ENCODE data around the gene FOXO1. TPM values are rescaled to one million over a fixed set of nuclear protein-coding genes. Genes with fewer than 3 reads are reported as not detected.

The FOXO1 gene
- total and polyA plus RNA-seq, 9 of the 15 experiments (the other 6 are each of a cell fraction or from before 2014, with no cell fraction given), result 0.04 to 0.73 (median 0.20) TPM

DNA sequence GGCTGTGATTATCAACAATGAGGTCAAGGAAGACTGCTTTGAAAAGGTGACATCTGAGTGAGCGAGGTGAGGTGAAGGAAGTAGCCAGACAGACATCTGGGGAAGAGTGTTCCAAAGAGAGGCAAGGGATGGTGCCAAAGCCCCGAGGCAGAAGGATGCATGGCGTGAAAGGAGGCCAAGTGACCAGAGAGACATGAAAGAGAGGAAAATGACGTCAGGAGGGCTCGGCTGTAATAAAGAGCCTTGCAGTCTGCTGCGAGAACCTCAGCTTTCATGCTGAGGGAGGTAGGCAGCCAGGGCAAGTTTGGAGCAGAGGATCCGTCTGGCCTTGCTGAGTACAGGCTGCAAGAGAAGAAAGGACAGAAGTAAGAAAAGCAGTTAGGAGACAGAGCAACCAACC lies 50.8 kb downstream of the FOXO1 start:
- ATAC-seq, result no peak
- no peak overlapping the region for H2AFZ ChIP-seq (ENCODE audit: low read depth, low read length)
- ChIA-PET CTCF (ENCODE audit: low intra/inter-chr PET ratio) (no interaction called here), POLR2A (no interaction called here)
- H4K20me1 ChIP-seq (replicated peaks; ENCODE audit: control insufficient read depth, insufficient read depth, low read length), result no peaks in the 10 kb centered on the region
- H3K79me2 ChIP-seq (ENCODE audit: control insufficient read depth, insufficient read depth, low read length), result no peaks in the 10 kb centered on the region
- DNase-seq (ENCODE audit: extremely low read depth in 1 of 4, low spot score in 3 of 4), result no peak
- no peak overlapping the region for H3K4me3 ChIP-seq
- H3K4me1 ChIP-seq (replicated peaks in 1 of 2; ENCODE audit: control insufficient read depth in 2 of 2, insufficient read depth in 2 of 2, low read length in 2 of 2), result no peaks in the 10 kb centered on the region; a peak in 1 of 5 replicates
- H3K27ac ChIP-seq (ENCODE audit: extremely low read depth, low read depth, low read length), result no peak overlapping the region
- WGBS (ENCODE audit: insufficient coverage, low coverage, missing lambda C conversion rate), result 0% methylated on average over 7 of the region's 7 CpGs
- no peaks in the 10 kb centered on the region for H3K36me3 ChIP-seq (ENCODE audit: control insufficient read depth, insufficient read depth, low read length)
- intact Hi-C loops (cut with micrococcal nuclease), result no loop called here
- H3K4me2 ChIP-seq (ENCODE audit: insufficient read depth, low read length), result no peak overlapping the region
- no peak overlapping the region for H3K9ac ChIP-seq (ENCODE audit: insufficient read depth in 1 of 2, low read depth in 2 of 2, low read length in 2 of 2)
- no peaks in the 10 kb centered on the region for H3K9me3 ChIP-seq (replicated peaks; ENCODE audit: control insufficient read depth, insufficient read depth, low read depth, low read length)
- H3K9me1 ChIP-seq (ENCODE audit: control insufficient read depth, insufficient read depth, low read length), result no peaks in the 10 kb centered on the region
- in situ Hi-C loops (cut with MboI), result no loop called here
- FAIRE-seq, result no peak
- BruUV-seq (replicated peaks), result no TSS peak
- H3K27me3 ChIP-seq (ENCODE audit: control insufficient read depth in 2 of 2, insufficient read depth in 2 of 2, low read length in 2 of 2), result peaks cover 14 to 17% of the 10 kb centered on the region in 2 experiments
- TF ChIP-seq FOXP1 (CRISPR knock-in tag; IDR thresholded peaks at IDR 0.05) (no peak), RNF219 (CRISPR knock-in tag; IDR thresholded peaks at IDR 0.05) (no peak), CBX3 (IDR thresholded peaks at IDR 0.05; ENCODE audit: borderline replicate concordance in 1 of 2, low read length in 2 of 2) (no peak), BRD4 (IDR thresholded peaks at IDR 0.05) (no peak), STAG1 (CRISPR knock-in tag; IDR thresholded peaks at IDR 0.05; ENCODE audit: borderline replicate concordance) (no peak), TGIF2 (CRISPR knock-in tag; IDR thresholded peaks at IDR 0.05) (no peak), ADNP (tag; IDR thresholded peaks at IDR 0.05) (no peak), EZH2 (IDR thresholded peaks at IDR 0.05; ENCODE audit: borderline replicate concordance, low read depth, low read length) (no peak), DIDO1 (tag; IDR thresholded peaks at IDR 0.05; ENCODE audit: low read depth) (no peak)
- TF ChIP-seq, protein P1, sequence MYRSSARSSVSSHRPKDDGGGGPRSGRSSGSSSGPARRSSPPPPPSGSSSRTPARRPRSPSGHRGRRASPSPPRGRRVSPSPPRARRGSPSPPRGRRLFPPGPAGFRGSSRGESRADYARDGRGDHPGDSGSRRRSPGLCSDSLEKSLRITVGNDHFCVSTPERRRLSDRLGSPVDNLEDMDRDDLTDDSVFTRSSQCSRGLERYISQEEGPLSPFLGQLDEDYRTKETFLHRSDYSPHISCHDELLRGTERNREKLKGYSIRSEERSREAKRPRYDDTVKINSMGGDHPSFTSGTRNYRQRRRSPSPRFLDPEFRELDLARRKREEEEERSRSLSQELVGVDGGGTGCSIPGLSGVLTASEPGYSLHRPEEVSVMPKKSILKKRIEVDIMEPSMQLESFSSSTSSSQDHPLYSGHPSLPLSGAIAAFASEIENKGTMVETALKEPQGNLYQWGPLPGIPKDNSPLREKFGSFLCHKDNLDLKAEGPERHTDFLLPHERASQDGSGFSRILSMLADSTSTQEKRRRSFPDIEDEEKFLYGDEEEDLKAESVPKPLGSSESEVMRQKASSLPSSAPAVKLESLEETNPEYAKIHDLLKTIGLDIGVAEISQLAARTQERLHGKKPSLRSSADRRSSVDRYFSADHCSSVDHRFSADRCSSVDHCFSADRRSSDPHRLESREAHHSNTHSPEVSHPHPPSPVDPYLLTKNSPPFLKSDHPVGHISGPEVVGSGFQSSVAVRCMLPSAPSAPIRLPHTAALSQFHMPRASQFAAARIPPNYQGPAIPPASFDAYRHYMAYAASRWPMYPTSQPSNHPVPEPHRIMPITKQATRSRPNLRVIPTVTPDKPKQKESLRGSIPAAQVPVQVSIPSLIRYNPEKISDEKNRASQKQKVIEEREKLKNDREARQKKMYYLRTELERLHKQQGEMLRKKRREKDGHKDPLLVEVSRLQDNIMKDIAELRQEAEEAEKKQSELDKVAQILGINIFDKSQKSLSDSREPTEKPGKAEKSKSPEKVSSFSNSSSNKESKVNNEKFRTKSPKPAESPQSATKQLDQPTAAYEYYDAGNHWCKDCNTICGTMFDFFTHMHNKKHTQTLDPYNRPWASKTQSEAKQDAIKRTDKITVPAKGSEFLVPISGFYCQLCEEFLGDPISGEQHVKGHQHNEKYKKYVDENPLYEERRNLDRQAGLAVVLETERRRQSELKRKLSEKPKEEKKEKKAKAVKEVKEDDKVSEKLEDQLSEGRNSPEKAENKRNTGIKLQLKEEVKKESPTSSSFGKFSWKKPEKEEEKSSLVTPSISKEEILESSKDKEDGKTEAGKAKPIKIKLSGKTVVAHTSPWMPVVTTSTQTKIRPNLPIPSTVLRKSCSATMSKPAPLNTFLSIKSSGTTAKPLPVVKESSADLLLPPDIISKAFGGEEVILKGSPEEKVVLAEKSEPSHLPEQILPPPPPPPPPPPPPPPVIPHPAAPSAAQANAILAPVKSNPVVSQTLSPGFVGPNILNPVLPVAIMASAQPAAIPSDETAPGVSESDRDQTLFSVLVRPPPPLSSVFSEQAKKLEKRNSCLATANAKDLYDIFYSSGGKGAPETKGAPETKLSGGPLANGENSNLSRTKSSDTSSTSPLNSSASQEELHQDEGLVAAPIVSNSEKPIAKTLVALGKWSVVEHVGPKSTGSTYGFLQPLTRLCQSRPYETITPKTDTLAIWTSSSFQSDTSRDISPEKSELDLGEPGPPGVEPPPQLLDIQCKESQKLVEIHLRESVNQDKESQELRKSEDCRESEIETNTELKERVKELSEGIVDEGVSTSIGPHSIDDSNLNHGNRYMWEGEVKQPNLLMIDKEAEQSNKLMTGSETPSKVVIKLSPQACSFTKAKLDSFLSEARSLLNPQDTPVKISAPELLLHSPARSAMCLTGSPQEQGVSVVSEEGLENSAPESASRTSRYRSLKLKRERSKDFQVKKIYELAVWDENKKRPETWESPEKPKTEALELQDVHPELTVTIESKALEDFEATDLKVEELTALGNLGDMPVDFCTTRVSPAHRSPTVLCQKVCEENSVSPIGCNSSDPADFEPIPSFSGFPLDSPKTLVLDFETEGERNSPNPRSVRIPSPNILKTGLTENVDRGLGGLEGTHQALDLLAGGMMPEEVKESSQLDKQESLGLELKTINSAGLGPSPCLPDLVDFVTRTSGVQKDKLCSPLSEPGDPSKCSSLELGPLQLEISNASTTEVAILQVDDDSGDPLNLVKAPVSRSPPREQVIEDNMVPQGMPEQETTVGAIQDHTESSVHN (IDR thresholded peaks at IDR 0.05; ENCODE audit: borderline replicate concordance in 1 of 2, low read depth in 1 of 2), result no peak
